ENCODE measurements around the gene ATG4C. TPM values are rescaled to one million over a fixed set of nuclear protein-coding genes. Genes with fewer than 3 reads are reported as not detected.
"Not testable (repeated sequence)": the region's sequence is repeated elsewhere in the genome, so short reads cannot be mapped to it uniquely, and the experiment has no call there.

The ATG4C gene
- total RNA-seq, 1 experiment from 2014 or later: 13.1 TPM

DNA sequence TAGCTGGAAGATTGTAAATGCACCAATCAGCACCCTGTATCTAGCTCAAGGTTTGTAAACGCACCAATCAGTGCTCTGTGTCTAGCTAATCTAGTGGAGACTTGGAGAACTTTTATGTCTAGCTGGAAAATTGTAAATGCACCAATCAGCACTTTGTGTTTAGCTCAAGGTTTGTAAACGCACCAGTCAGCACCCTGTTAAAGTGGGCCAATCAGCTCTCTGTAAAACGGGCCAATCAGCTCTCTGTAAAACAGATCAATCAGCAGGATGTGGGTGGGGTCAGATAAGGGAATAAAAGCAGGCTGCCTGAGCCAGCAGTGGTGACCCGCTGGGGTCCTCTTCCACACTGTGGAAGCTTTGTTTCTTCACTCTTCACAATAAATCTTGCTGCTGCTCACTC, 21.9 kb upstream of the ATG4C start:
- not testable (repeated sequence) for H3K27ac ChIP-seq (ENCODE audit: insufficient read length, low read depth, low read length); H2BK15ac ChIP-seq (ENCODE audit: low read depth, low read length); H2BK20ac ChIP-seq (ENCODE audit: low read depth, low read length, poor library complexity, severe bottlenecking); H3K4ac ChIP-seq (ENCODE audit: low read depth, low read length); H3K9ac ChIP-seq (ENCODE audit: extremely low read depth, insufficient read length, low read length); H2AFZ ChIP-seq (ENCODE audit: low read length); H3K23ac ChIP-seq (ENCODE audit: insufficient read length, low read depth, low read length); H3K18ac ChIP-seq (ENCODE audit: insufficient read length, low read depth, low read length); H2BK120ac ChIP-seq (ENCODE audit: low read depth, low read length, poor library complexity, severe bottlenecking); H4K20me1 ChIP-seq (ENCODE audit: control insufficient read depth, insufficient read depth, insufficient read length); H3K14ac ChIP-seq (ENCODE audit: insufficient read depth, low read length); DNase-seq; H2AK5ac ChIP-seq (ENCODE audit: insufficient read length, low read length); H3K4me3 Mint-ChIP-seq; H3K27me3 ChIP-seq (ENCODE audit: insufficient read depth, low read length); H3K9me3 ChIP-seq (ENCODE audit: control insufficient read depth, low read depth, low read length); H3K4me1 ChIP-seq (ENCODE audit: insufficient read depth, low read length); H2BK12ac ChIP-seq (ENCODE audit: insufficient read length, low read depth, low read length); H3K27ac Mint-ChIP-seq; H3K23me2 ChIP-seq (ENCODE audit: insufficient read length, low read depth, low read length, poor library complexity, severe bottlenecking); H2BK5ac ChIP-seq (ENCODE audit: insufficient read length, low read length); H3K79me2 ChIP-seq (ENCODE audit: insufficient read depth, low read length); H4K5ac ChIP-seq (ENCODE audit: insufficient read length, low read depth, low read length); H3K79me1 ChIP-seq (ENCODE audit: insufficient read depth, low read depth, low read length, poor library complexity, severe bottlenecking); H3K56ac ChIP-seq (ENCODE audit: insufficient read length, low read depth, low read length); H3K4me2 ChIP-seq (ENCODE audit: insufficient read depth, insufficient read length, low read length); H3T11ph ChIP-seq (ENCODE audit: low read length); H4K8ac ChIP-seq (replicated peaks; ENCODE audit: insufficient read length, low read depth, low read length); H4K91ac ChIP-seq (ENCODE audit: insufficient read length, low read depth, low read length)
- Mint-ChIP-seq H3K9me3 (peaks cover 21 to 29% of the 10 kb centered on the region in 2 experiments), H3K36me3 (ENCODE audit: insufficient read depth in 1 of 3, low read depth in 3 of 3) (peaks cover 17 to 27% (median 22%) of the 10 kb centered on the region in 3 experiments), H3K27me3 (ENCODE audit: low read depth) (peaks cover 27% of the 10 kb centered on the region), H3K4me1 (peaks cover 21 to 41% of the 10 kb centered on the region in 2 experiments)
- WGBS (ENCODE audit: extremely low coverage, insufficient read length, low lambda C conversion rate): no CpG with 5 or more reads among the region's 4 CpGs

All from H9 (cell line).